HEK293 (cell line): ENCODE data around the gene ZNF709.

ENCODE experiments used
- GLIS1 ChIP-seq: fragments of 450-650 bp; formaldehyde crosslinking; IDR thresholded peaks from 2 replicates; pipeline ENCODE4 v1.5.1; 2016; ENCODE audit warnings: missing biosample characterization, missing genetic modification characterization
- GLIS2 ChIP-seq: fragments of 450-650 bp; formaldehyde crosslinking; IDR thresholded peaks from 2 replicates; pipeline ENCODE4 v1.5.1; 2016; ENCODE audit warnings: missing biosample characterization, missing genetic modification characterization
- KLF9 ChIP-seq: fragments of 450-650 bp; formaldehyde crosslinking; IDR thresholded peaks from 2 replicates; pipeline ENCODE4 v1.5.1; 2016; ENCODE audit warnings: missing biosample characterization, missing genetic modification characterization, low read depth
- PATZ1 ChIP-seq: fragments of 450-650 bp; formaldehyde crosslinking; IDR thresholded peaks from 2 replicates; pipeline ENCODE4 v1.5.1; 2016; ENCODE audit warnings: missing biosample characterization, missing genetic modification characterization
- PRDM10 ChIP-seq: fragments of 450-650 bp; formaldehyde crosslinking; IDR thresholded peaks from 2 replicates; pipeline ENCODE4 v1.5.1; 2016; ENCODE audit warnings: missing biosample characterization, missing genetic modification characterization
- ZBTB10 ChIP-seq: fragments of 450-650 bp; formaldehyde crosslinking; IDR thresholded peaks from 2 replicates; pipeline ENCODE4 v1.5.1; 2016; ENCODE audit warnings: missing biosample characterization, missing genetic modification characterization
- ZBTB11 ChIP-seq: fragments of 450-650 bp; formaldehyde crosslinking; conservative IDR thresholded peaks from 2 replicates; pipeline ENCODE4 v1.5.1; 2016; ENCODE audit warnings: low read depth, missing biosample characterization, missing genetic modification characterization
- ZBTB48 ChIP-seq: fragments of 450-650 bp; formaldehyde crosslinking; IDR thresholded peaks from 2 replicates; pipeline ENCODE4 v1.5.1; 2016; ENCODE audit warnings: missing biosample characterization, missing genetic modification characterization
- ZFHX2 ChIP-seq: fragments of 450-650 bp; formaldehyde crosslinking; conservative IDR thresholded peaks from 2 replicates; pipeline ENCODE4 v1.5.1; 2016; ENCODE audit warnings: missing biosample characterization, missing genetic modification characterization
- ZNF138 ChIP-seq: fragments of 450-650 bp; formaldehyde crosslinking; IDR thresholded peaks from 2 replicates; pipeline ENCODE4 v1.5.1; 2016; ENCODE audit warnings: missing biosample characterization, missing genetic modification characterization, borderline replicate concordance
- ZNF155 ChIP-seq: fragments of 450-650 bp; formaldehyde crosslinking; IDR thresholded peaks from 2 replicates; pipeline ENCODE4 v1.5.1; 2016; ENCODE audit warnings: missing biosample characterization, missing genetic modification characterization
- ZNF23 ChIP-seq: fragments of 450-650 bp; formaldehyde crosslinking; IDR thresholded peaks from 2 replicates; pipeline ENCODE4 v1.5.1; 2016; ENCODE audit warnings: missing biosample characterization, missing genetic modification characterization, borderline replicate concordance
- ZNF26 ChIP-seq: fragments of 450-650 bp; formaldehyde crosslinking; IDR thresholded peaks from 2 replicates; pipeline ENCODE4 v1.5.1; 2016; ENCODE audit warnings: missing biosample characterization, missing genetic modification characterization
- ZNF274 ChIP-seq, 2 experiments: fragments of 200-500 bp in 1 of 2; fragments of 450-650 bp in 1 of 2; sonication (Bioruptor generic) in 1 of 2; formaldehyde crosslinking in 1 of 2; IDR thresholded peaks; 2 replicates each; pipeline versions ENCODE4 v1.5.1 to v1.6.1; 2014 to 2016; ENCODE audit warnings: borderline replicate concordance in 1 of 2, inconsistent platforms in 1 of 2, low read length in 1 of 2, missing biosample characterization in 1 of 2, missing genetic modification characterization in 1 of 2
- ZNF302 ChIP-seq: fragments of 450-650 bp; formaldehyde crosslinking; IDR thresholded peaks from 2 replicates; pipeline ENCODE4 v1.5.1; 2016; ENCODE audit warnings: missing biosample characterization, missing genetic modification characterization, low read depth
- ZNF423 ChIP-seq: fragments of 450-650 bp; formaldehyde crosslinking; IDR thresholded peaks from 2 replicates; pipeline ENCODE4 v1.5.1; 2016; ENCODE audit warnings: missing biosample characterization, missing genetic modification characterization
- ZNF473 ChIP-seq: fragments of 450-650 bp; formaldehyde crosslinking; IDR thresholded peaks from 2 replicates; pipeline ENCODE4 v1.5.1; 2017; ENCODE audit warnings: missing biosample characterization, missing genetic modification characterization
- ZNF529 ChIP-seq: fragments of 450-650 bp; formaldehyde crosslinking; IDR thresholded peaks from 2 replicates; pipeline ENCODE4 v1.5.1; 2017; ENCODE audit warnings: missing genetic modification characterization, missing biosample characterization; ENCODE audit not compliant: insufficient replicate concordance
- ZNF555 ChIP-seq: fragments of 450-650 bp; formaldehyde crosslinking; conservative IDR thresholded peaks from 2 replicates; pipeline ENCODE4 v1.5.1; 2017; ENCODE audit warnings: missing biosample characterization, mild to moderate bottlenecking, missing genetic modification characterization, inconsistent platforms
- ZNF561 ChIP-seq: fragments of 450-650 bp; IDR thresholded peaks from 2 replicates; pipeline ENCODE4 v1.5.1; 2018; ENCODE audit warnings: missing biosample characterization, missing genetic modification characterization, borderline replicate concordance
- ZNF639 ChIP-seq: fragments of 450-650 bp; formaldehyde crosslinking; IDR thresholded peaks from 2 replicates; pipeline ENCODE4 v1.5.1; 2016; ENCODE audit warnings: missing biosample characterization, missing genetic modification characterization
- ZNF660 ChIP-seq: fragments of 450-650 bp; IDR thresholded peaks from 2 replicates; pipeline ENCODE4 v1.5.1; 2018; ENCODE audit warnings: missing biosample characterization, mild to moderate bottlenecking, missing genetic modification characterization
- ZNF843 ChIP-seq: fragments of 450-650 bp; formaldehyde crosslinking; IDR thresholded peaks from 2 replicates; pipeline ENCODE4 v1.5.1; 2016; ENCODE audit warnings: missing biosample characterization, missing genetic modification characterization

The ZNF709 gene

GRCh38 chr19:12495002-12495802 is 10.6 kb upstream of the ZNF709 start (continued):
- TF ChIP-seq ZNF639 (tag by site-specific recombination) (no peak; the same call in 1 of the 2 replicates), ZNF155 (tag by site-specific recombination) (no peak), ZNF274 (IDR thresholded peaks at IDR 0.05; ENCODE audit: low read length) (no peak), ZNF274 (tag by site-specific recombination; IDR thresholded peaks at IDR 0.05; ENCODE audit: borderline replicate concordance) (no peak), ZNF555 (no peak), ZNF843 (0 out of 2 replicates have a peak, but pooled peaks have one; percentile 19), ZFHX2 (no peak), ZNF423 (no peak), KLF9 (tag by site-specific recombination) (peak; percentile 82), GLIS2 (tag by site-specific recombination) (no peak; the same call in 1 of the 2 replicates), ZNF23 (tag by site-specific recombination) (no peak), ZNF302 (no peak), PATZ1 (tag by site-specific recombination) (peak; percentile 78), ZNF26 (no peak), ZNF138 (tag by site-specific recombination) (no peak), ZNF473 (tag by site-specific recombination) (no peak), GLIS1 (tag by site-specific recombination) (peak; percentile 8; the same call in 1 of the 2 replicates), ZNF561 (tag by site-specific recombination) (peak; percentile 66; the same call in 1 of the 2 replicates), ZBTB10 (tag by site-specific recombination) (no peak; the same call in 1 of the 2 replicates), ZNF529 (no peak), PRDM10 (tag by site-specific recombination) (peak; percentile 57), ZNF660 (tag by site-specific recombination) (peak; percentile 94), ZBTB48 (tag by site-specific recombination) (peak; percentile 46; the same call in 1 of the 2 replicates), ZBTB11 (tag by site-specific recombination) (peak; percentile 58)
